Activated CD4-positive, alpha-beta T cell treated with anti-CD3 and anti-CD28 coated beads, Interleukin-2, amount 50 U/mL, for 24 hours (primary cell): ENCODE measurements around the gene OR11L1.

Source experiments
- DNase-seq, 2 donors: peaks; one replicate each; pipeline ENCODE4 v3.0.0-alpha.2; 2020; ENCODE audit warnings: low read depth in 1 of 2, low spot score in 1 of 2

The OR11L1 gene, protein sequence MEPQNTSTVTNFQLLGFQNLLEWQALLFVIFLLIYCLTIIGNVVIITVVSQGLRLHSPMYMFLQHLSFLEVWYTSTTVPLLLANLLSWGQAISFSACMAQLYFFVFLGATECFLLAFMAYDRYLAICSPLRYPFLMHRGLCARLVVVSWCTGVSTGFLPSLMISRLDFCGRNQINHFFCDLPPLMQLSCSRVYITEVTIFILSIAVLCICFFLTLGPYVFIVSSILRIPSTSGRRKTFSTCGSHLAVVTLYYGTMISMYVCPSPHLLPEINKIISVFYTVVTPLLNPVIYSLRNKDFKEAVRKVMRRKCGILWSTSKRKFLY

GRCh38 chr1:247841796-247842195 lies at the start of gene OR11L1:
OR11L1 (minus strand) TSS chr1:247841896; CDS start chr1:247841896, 0 bp downstream.
- DNase-seq, result no peak

GRCh38 chr1:247884797-247885413 lies 43.2 kb upstream of the OR11L1 start:
- no peak for DNase-seq

DNA sequence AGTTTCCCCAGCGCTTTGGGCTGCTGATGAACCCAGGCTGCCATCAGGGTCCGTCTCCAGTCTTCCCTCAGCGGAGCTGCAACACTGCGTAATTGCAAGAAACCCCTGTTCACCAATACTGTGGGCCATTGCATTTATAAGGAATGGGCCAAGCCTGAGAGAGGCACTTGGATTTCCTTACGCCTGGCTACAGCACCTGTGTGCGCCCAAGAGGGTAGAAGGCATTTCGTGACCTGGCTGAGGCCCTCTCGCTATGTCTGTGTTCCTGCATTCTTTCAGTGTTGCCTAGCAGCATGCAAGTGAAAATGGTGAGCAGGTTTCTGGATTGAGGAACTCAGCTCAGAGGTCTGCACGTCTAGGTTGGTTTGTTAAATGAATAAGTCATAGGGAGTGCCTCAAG lies 41.6 kb upstream of the OR11L1 start:
- DNase-seq, result no peak

- no peak for DNase-seq
These were observed 23.7 kb upstream of the OR11L1 start for GRCh38 chr1:247865416-247865815.

- DNase-seq, result no peak
These were observed 22.9 kb upstream of the OR11L1 start for GRCh38 chr1:247864644-247865043.

- DNase-seq, result no peak
These were observed 21.1 kb upstream of the OR11L1 start for GRCh38 chr1:247862756-247863155.

GRCh38 chr1:247857985-247858619 lies 16.4 kb upstream of the OR11L1 start:
- no peak for DNase-seq

DNA sequence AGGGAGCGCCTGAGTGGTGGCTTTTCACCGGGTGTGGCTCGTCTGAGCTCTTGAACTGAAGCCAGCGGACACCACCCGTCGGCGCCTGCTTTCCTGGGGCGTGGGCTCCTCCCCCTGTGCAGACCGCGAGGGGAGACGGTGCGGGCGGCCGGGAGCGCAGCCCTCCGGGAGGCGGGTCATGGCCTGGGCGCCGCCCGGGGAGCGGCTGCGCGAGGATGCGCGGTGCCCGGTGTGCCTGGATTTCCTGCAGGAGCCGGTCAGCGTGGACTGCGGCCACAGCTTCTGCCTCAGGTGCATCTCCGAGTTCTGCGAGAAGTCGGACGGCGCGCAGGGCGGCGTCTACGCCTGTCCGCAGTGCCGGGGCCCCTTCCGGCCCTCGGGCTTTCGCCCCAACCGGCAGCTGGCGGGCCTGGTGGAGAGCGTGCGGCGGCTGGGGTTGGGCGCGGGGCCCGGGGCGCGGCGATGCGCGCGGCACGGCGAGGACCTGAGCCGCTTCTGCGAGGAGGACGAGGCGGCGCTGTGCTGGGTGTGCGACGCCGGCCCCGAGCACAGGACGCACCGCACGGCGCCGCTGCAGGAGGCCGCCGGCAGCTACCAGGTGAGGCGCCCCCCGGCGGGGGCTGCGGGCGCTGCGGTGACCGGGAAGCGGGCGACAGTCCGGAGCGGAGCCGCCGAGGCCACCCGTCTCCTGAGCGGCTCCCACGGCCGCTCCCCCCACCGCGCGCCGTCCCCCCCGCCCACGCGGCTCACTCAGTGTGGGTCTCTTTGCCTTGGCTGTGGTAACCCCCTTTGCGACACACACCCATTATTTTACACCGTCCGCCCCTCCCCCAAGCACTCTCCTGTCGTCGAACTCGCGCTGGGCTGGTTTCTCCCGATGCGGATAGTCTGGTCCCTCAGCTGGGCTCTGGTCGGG lies 15.6 kb upstream of the OR11L1 start, which contains the start of gene TRIM58:
TRIM58 (plus strand) TSS at position 119 of the 916 bp plus-strand sequence; CDS start at position 179, 60 bp downstream.
- no peak for DNase-seq

GRCh38 chr1:247855911-247856310 lies 14.2 kb upstream of the OR11L1 start:
- no peak for DNase-seq

DNA sequence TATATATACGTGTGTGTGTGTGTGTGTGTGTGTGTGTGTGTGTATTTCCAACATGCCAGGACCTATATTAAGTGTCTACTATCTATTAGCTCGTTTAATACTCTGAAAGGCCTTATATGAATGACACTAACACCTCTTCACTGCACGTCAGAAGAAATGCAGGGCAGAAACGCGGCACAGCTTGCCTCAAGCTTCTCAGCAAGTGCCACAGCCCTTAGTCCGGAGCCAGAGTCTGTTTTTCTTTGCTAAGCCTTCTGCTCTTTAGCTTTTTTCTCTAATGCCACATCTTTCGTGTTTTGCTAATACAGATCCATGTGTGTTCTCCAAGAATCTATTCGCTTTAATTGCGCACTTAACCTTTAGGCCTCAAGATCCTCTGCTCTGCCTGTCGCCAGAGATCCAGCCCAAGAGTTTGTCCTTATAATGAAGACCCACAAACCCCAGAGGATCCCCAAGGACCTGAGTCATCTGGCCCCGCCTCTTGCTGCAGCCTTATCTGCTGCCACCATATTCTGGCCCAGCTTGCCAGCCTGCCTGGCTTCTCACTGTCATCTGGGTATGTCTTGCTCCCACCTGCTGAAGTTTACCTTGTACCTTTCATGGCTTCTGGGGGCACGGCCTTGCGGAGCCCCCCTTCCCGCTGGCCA lies 13.3 kb upstream of the OR11L1 start:
- no peak for DNase-seq

DNA sequence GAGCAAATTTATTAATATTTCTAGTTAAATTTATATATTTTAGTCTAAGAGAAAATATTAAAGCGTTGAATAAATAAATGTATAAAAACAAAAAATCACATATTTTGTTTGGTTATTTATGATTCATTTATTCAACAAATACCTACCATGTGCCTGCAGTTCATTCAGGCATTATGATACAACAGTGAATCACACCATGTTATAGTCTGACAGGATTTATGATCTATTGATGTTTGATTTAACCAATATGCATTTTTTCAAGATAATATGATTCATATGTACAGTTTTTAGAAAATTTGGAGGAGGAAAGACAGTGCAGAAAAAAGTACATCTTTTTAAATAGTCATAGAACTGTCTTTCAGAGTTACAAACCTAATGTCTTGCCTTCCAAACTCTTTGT lies 7.9 kb upstream of the OR11L1 start:
- no peak for DNase-seq

DNA sequence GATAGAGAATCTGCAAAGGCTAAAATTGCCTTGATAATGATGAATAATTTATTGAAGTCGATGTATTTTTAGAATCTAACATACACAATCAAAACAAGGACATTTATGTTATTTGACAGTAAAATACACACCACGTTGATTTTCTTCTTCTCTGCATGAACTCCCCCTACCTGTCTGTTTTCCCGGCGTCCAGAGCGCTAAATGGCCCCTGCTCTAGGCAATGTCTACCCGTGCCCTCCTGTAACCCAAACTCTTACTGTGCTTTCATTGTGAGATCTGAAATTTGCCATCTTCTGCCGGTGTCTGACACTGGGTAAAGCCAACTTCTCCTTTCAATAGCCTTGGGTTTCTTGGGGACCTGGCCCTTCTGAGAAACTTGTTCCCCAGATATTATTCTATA lies 6.7 kb upstream of the OR11L1 start:
- no peak for DNase-seq

DNA sequence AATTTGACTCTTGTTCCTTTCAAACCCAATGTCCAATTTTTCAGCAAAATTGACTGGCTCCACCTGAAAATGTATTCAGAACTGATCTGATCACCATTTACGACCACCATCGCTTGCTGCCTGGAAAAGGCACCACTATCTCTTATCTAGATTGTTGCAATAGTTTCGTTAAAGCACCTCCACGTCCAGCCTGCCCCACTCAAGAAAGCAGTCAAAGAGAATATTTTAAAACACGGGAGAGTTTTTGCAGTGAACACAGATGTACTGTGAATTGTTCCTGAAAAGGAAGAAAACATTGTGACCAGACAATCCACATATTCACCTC lies 4.0 kb upstream of the OR11L1 start:
- no peak for DNase-seq

DNA sequence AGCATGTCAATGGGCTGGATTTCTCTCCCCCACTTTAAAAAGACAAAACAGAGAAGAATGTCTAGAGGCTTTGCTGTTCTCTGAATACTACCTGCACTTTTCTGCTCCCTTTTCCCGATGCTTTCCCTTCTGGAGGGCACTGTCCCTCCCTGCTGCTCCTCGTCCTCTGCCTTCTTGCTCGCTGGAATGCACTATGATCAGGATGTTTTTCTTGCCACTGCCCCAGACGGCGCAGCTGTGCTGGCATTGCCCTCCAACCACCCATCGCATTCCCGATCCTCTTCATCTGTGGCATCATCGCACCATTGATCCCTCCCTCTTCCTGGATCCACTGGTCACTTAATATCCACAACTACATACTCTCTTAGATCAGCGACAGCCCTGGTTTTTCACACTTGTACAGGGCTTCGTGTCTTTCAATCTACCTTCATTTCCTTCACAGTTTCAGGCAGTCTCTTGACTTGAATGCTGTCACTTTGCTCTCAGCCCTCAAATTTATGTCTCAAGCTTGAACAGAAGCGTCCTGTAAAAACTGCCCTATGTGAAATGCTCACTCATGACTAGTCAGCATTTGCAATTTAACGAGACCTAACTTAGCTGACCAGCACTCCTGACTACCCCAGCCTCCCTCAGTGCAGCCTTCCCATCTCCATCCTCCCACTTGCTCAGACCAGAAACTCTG lies 3.5 kb upstream of the OR11L1 start:
- no peak for DNase-seq

DNA sequence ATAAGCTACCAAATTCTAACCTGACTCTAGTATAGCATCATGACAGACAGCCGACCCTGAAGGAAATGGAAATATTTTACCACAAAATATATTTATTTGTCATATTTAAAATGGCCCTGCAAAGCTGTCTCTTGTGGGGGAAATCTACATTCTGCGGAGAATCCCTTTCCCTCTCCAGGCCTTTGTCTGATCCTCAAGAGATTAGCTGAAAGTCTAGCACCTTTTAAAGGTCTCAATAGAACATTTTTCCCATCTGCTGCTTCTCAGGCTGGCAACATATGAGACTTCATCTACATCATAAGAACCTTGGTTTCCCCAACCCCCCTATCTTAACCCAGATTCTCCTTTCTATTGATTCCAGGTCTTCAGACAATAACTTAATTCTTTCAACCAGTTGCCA lies 1.7 kb upstream of the OR11L1 start:
- no peak for DNase-seq

GRCh38 chr1:247840818-247841217 lies 878 bp downstream of the OR11L1 start:
- DNase-seq, result no peak

GRCh38 chr1:247833601-247834000 lies 8.1 kb downstream of the OR11L1 start:
- no peak for DNase-seq

DNA sequence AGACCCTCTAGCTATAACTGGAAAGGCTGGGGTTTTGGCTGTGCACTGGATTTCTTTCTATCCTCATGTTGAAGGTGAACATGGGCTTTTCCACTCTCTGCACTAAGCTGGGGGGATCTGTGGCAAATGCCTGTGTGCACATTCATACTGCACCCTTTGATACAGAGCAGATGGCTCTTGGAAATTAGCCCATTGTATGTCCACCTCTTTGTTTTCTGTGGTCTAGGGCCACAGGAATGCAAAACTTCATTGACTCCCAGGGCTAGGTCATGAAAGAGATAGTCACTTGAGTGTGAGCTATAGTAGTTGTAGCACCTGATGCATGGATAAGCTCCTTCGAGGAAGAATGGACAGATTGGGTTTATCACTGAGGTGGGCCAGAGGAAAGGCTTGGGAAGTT lies 12.0 kb downstream of the OR11L1 start:
- DNase-seq, result no peak

GRCh38 chr1:247825362-247825761 lies 16.3 kb downstream of the OR11L1 start:
- no peak for DNase-seq

- DNase-seq, result no peak
These were observed 17.7 kb downstream of the OR11L1 start, which contains the start of gene OR14A16 for GRCh38 chr1:247824023-247824422. OR14A16 (minus strand) TSS chr1:247824119; CDS start chr1:247815729, 8,390 bp downstream.
